Kidney (tissue), 14 donors: ENCODE measurements around the gene MRGPRE. TPM values are rescaled to one million over a fixed set of nuclear protein-coding genes. Genes with fewer than 3 reads are reported as not detected.

Experiments
- DNase-seq, 5 donors: peaks; one replicate each; pipeline ENCODE4 v3.0.0-alpha.2; 2013 to 2020
- FAIRE-seq: peaks from 2 replicates; lab custom pipeline; 2012; peaks lifted over from hg19 to GRCh38; lab: Jason Lieb, UNC
- H3K27ac ChIP-seq, 2 donors: one replicate each; pipeline ENCODE4 v1.7.0; 2013; ENCODE audit warnings: low read depth in 2 of 2, low read length in 2 of 2, inconsistent platforms in 1 of 2
- H3K27me3 ChIP-seq: one replicate; pipeline ENCODE4 v1.7.1; 2013; ENCODE audit warnings: low read length, inconsistent platforms; ENCODE audit not compliant: control insufficient read depth, insufficient read depth
- H3K36me3 ChIP-seq, 3 donors: one replicate each; pipeline versions ENCODE4 v1.7.0 to v1.7.1; 2013; ENCODE audit warnings: low read length in 3 of 3, control low read depth in 1 of 3, inconsistent platforms in 1 of 3; ENCODE audit not compliant: insufficient read depth in 3 of 3, control insufficient read depth in 2 of 3
- H3K4me1 ChIP-seq, 3 donors: one replicate each; pipeline versions ENCODE4 v1.7.0 to v1.7.1; 2013; ENCODE audit warnings: low read length in 3 of 3, inconsistent platforms in 1 of 3, low read depth in 1 of 3; ENCODE audit not compliant: control insufficient read depth in 2 of 3, insufficient read depth in 2 of 3
- H3K4me3 ChIP-seq, 3 donors: one replicate each; pipeline versions ENCODE4 v1.7.0 to v1.8.1; 2013; ENCODE audit warnings: low read length in 3 of 3, control low read depth in 1 of 3, inconsistent platforms in 1 of 3
- H3K9ac ChIP-seq, 3 donors: one replicate each; pipeline versions ENCODE4 v1.7.0 to v1.7.1; 2013; ENCODE audit warnings: low read length in 3 of 3, control low read depth in 1 of 3, inconsistent platforms in 1 of 3
- H3K9me3 ChIP-seq, 3 donors: one replicate each; pipeline versions ENCODE4 v1.7.0 to v1.7.1; 2013; ENCODE audit warnings: low read length in 3 of 3, control low read depth in 1 of 3, inconsistent platforms in 1 of 3; ENCODE audit not compliant: control insufficient read depth in 2 of 3, insufficient read depth in 1 of 3
- intact Hi-C: fragments of 100-400 bp; cut with DNase I; formaldehyde crosslinking; loops from one replicate; pipeline ENCODE4 v1.11.1; 2022
- polyA plus RNA-seq: library from polyadenylated mRNA; stranded (reverse); fragments of 350-450 nt; fragmentation: Illumina TruSeq; extraction: RNeasy Lipid Tissue Mini Kit (QIAGEN cat#74804); gene quantifications from one replicate; pipeline ENCODE4 v1.2.3, GENCODE V29; 2014; ENCODE audit warnings: low read depth, low replicate concordance; ENCODE audit not compliant: insufficient read depth
- total RNA-seq: library from RNA; stranded (reverse); fragmentation: NEBNext Ultra II Directional; extraction: Animal tissue kit (Norgen Biotek cat#: 25700); gene quantifications from one replicate; pipeline ENCODE4 v1.2.1, GENCODE V29; 2021
- TF ChIP-seq, protein P1 (sequence below): IDR thresholded peaks from 3 replicates; pipeline ENCODE4 v1.5.1; 2012; ENCODE audit warnings: mild to moderate bottlenecking, moderate library complexity, borderline replicate concordance; ENCODE audit not compliant: insufficient read depth; ENCODE audit errors: extremely low read depth
- donor health status: control.
- donor health status: control.
- donor health status: control.
- donor health status: control.
- donor health status: control.
- donor health status: DM: yes; HTN: yes; CAD: no.
- donor health status: Normal renal cell carcinoma (clear cell type).

Gene MRGPRE
- total and polyA plus RNA-seq, 2 donors from 2014 or later: 0.22 TPM; not detected in 1

DNA sequence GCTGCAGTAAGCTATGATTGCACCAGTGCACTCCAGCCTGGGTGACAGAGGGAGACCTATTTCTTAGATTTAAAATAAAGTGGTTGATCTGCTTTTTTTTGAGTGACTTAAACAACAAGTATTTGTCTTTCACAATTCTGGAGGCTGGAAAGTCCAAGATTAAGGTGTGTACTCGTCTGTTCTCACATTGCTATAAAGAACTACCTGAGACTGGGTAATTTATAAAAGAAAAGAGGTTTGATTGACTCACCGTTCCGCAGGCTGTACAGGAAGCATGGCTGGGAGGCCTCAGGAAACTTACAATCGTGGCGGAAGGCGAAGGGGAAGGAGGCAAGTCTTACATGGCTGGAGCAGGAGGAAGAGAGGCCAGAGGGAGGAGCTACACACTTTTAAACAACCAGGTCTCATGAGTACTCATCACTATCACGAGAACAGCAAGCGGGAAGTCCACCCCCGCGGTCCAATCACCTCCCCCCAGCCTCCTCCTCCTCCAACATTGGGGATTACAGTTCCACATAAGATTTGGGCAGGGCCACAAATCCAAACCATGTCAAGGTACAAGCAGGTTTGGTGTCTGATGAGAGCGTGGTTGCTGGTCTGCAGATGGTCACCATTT is 47.4 kb downstream of the MRGPRE start:
- Histone ChIP-seq H3K9ac (no peak overlapping the region), H3K4me3 (no peak overlapping the region), H3K36me3 (no peaks in the 10 kb centered on the region), H3K4me1 (no peaks in the 10 kb centered on the region), H3K27me3 (no peaks in the 10 kb centered on the region), H3K27ac (no peak overlapping the region), H3K9me3 (no peaks in the 10 kb centered on the region)
- TF ChIP-seq, protein P1, sequence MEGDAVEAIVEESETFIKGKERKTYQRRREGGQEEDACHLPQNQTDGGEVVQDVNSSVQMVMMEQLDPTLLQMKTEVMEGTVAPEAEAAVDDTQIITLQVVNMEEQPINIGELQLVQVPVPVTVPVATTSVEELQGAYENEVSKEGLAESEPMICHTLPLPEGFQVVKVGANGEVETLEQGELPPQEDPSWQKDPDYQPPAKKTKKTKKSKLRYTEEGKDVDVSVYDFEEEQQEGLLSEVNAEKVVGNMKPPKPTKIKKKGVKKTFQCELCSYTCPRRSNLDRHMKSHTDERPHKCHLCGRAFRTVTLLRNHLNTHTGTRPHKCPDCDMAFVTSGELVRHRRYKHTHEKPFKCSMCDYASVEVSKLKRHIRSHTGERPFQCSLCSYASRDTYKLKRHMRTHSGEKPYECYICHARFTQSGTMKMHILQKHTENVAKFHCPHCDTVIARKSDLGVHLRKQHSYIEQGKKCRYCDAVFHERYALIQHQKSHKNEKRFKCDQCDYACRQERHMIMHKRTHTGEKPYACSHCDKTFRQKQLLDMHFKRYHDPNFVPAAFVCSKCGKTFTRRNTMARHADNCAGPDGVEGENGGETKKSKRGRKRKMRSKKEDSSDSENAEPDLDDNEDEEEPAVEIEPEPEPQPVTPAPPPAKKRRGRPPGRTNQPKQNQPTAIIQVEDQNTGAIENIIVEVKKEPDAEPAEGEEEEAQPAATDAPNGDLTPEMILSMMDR: no peak
- peak in 1 of 5 donors; percentile 20 for DNase-seq
- no peak for FAIRE-seq
- intact Hi-C loops: no loop called here

DNA sequence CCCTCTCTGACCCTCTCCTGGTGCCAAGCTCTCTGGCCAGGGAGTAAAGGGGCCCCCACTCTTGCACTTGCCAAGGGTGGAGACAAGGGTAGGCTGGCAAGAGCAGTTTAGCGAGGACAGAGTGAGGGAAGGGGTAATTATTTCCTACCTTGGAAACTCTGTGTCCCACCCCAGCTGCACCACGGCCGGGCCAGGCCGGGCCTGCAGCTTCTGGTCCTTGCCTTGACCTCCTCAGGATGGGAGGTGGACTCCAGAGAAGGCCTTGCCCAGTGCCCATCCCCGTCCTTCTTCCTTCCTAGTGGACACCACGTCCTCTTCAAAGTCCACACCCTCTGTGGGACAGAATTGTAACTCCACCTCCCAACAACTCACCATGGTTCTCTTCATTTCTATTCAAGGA is 48.7 kb downstream of the MRGPRE start:
- no peaks in the 10 kb centered on the region for H3K27me3 ChIP-seq
- intact Hi-C loops: no loop called here
- H3K36me3 ChIP-seq: no peaks in the 10 kb centered on the region
- no peak overlapping the region for H3K4me3 ChIP-seq
- no peak overlapping the region for H3K9ac ChIP-seq
- no peak overlapping the region for H3K27ac ChIP-seq
- H3K4me1 ChIP-seq: no peaks in the 10 kb centered on the region
- no peaks in the 10 kb centered on the region for H3K9me3 ChIP-seq
- TF ChIP-seq, protein P1: no peak
- peak in 2 of 5 donors; percentile 19 to 29 for DNase-seq
- no peak for FAIRE-seq

DNA sequence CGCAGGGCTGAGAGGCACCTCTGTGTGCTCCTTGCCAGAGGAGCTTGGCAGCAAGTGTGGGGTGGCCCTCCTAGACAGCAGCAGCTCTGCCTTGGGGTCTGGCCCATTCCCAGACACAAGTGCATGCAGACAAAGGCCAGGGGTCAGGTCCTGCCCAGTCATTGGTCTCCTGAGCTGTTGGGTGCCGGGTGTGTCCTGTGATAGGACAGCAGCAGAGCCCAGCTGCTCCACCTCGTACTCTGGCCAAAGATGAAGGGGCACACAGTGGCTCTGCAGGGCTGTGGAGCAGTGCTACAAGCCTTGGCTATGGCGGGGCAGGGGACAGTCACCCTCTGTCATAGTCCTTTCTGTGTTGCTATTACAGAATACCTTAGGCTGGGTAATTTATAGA is 49.8 kb downstream of the MRGPRE start:
- TF ChIP-seq, protein P1: no peak

More for the DNA sequence above, 49.8 kb downstream of the MRGPRE start:
- DNase-seq (no peak), FAIRE-seq (no peak)
- Histone ChIP-seq H3K4me1 (no peaks in the 10 kb centered on the region), H3K4me3 (no peak overlapping the region), H3K27ac (no peak overlapping the region), H3K36me3 (no peaks in the 10 kb centered on the region), H3K9me3 (no peaks in the 10 kb centered on the region), H3K9ac (no peak overlapping the region), H3K27me3 (no peaks in the 10 kb centered on the region)
- intact Hi-C loops: no loop called here
